Esophagus (tissue), 2 donors: Measurements from ENCODE around the gene GIMAP6. TPM values are rescaled to one million over a fixed set of nuclear protein-coding genes. Genes with fewer than 3 reads are reported as not detected.
"Not testable (repeated sequence)": the region's sequence is repeated elsewhere in the genome, so short reads cannot be mapped to it uniquely, and the experiment has no call there.

ENCODE experiments used
- H3K27ac ChIP-seq, 2 donors: one replicate each; pipeline ENCODE4 v1.5.1; 2013; ENCODE audit warnings: low read depth in 2 of 2, mild to moderate bottlenecking in 2 of 2, inconsistent platforms in 1 of 2, low read length in 1 of 2, moderate library complexity in 1 of 2
- H3K27me3 ChIP-seq, 2 donors: one replicate each; pipeline ENCODE4 v1.6.1; 2013; ENCODE audit warnings: low read length in 2 of 2, control low read depth in 1 of 2, mild to moderate bottlenecking in 1 of 2; ENCODE audit not compliant: insufficient read depth in 2 of 2, control insufficient read depth in 1 of 2
- H3K36me3 ChIP-seq, 2 donors: one replicate each; pipeline ENCODE4 v1.6.1; 2013; ENCODE audit warnings: low read length in 1 of 2; ENCODE audit not compliant: control insufficient read depth in 2 of 2, insufficient read depth in 2 of 2
- H3K4me1 ChIP-seq, 2 donors: one replicate each; pipeline ENCODE4 v1.6.1; 2013; ENCODE audit warnings: low read length in 1 of 2; ENCODE audit not compliant: control insufficient read depth in 2 of 2, insufficient read depth in 2 of 2
- H3K4me3 ChIP-seq, 2 donors: one replicate each; pipeline ENCODE4 v1.5.1; 2013; ENCODE audit warnings: low read length in 2 of 2, mild to moderate bottlenecking in 2 of 2, low read depth in 1 of 2, moderate library complexity in 1 of 2
- H3K9me3 ChIP-seq, 2 donors: one replicate each; pipeline ENCODE4 v1.6.1; 2013; ENCODE audit warnings: mild to moderate bottlenecking in 2 of 2, low read depth in 1 of 2, low read length in 1 of 2, moderate library complexity in 1 of 2; ENCODE audit not compliant: control insufficient read depth in 2 of 2, insufficient read depth in 1 of 2
- WGBS, 2 donors: extraction: QIAGEN DNeasy Blood & Tissue Kit; methylation state at CpG; one replicate each; pipeline ENCODE4 v1.1.7; 2013; 5-methylcytosine and 5-hydroxymethylcytosine counted together
- polyA plus RNA-seq, 2 donors: library from polyadenylated mRNA; stranded (reverse); fragments of 200-250 nt; gene quantifications; one replicate each; pipeline ENCODE4 v1.2.3, GENCODE V29; 2013
- donor health status: healthy with polysubstance abuse.
- donor health status: Bipolar disorder and iron deficiency.

The GIMAP6 gene
- 1 to 10 TPM; 2.7 to 2.8 TPM for polyA plus RNA-seq

- Histone ChIP-seq H3K4me1 (peaks cover 0 to 3% of the 10 kb centered on the region in 2 donors), H3K36me3 (peaks cover 0 to 4% of the 10 kb centered on the region in 2 donors), H3K4me3 (peak within 1 kb of the TSS; percentile 30 to 33), H3K9me3 (peaks cover 0 to 3% of the 10 kb centered on the region in 2 donors), H3K27me3 (no peaks in the 10 kb centered on the region), H3K27ac (peak within 1 kb of the TSS; percentile 65 to 69)
- WGBS, 2 donors: 56 to 60% methylated on average over 9 of the region's 9 CpGs
Observed at GRCh38 chr7:150631866-150632864, at the start of gene GIMAP6. GIMAP6 (minus strand) TSS chr7:150632385; CDS start chr7:150630142, 2,243 bp downstream.

- not testable (repeated sequence) for H3K4me3 ChIP-seq, H3K36me3 ChIP-seq, H3K27ac ChIP-seq, H3K4me1 ChIP-seq, H3K27me3 ChIP-seq, H3K9me3 ChIP-seq
- WGBS, 2 donors: 71 to 81% methylated on average over 1 to 2 of the region's 2 CpGs
Observed at GRCh38 chr7:150680364-150680763, 48.2 kb upstream of the GIMAP6 start.

GRCh38 chr7:150678601-150679000, 46.4 kb upstream of the GIMAP6 start:
- H3K27me3 ChIP-seq, H3K4me3 ChIP-seq, H3K36me3 ChIP-seq, H3K9me3 ChIP-seq, H3K27ac ChIP-seq, H3K4me1 ChIP-seq: not testable (repeated sequence)
- WGBS, 2 donors: 73 to 77% methylated on average over 11 of the region's 11 CpGs

GRCh38 chr7:150676854-150677253, 44.7 kb upstream of the GIMAP6 start:
- not testable (repeated sequence) for H3K36me3 ChIP-seq, H3K9me3 ChIP-seq, H3K27ac ChIP-seq, H3K4me1 ChIP-seq, H3K4me3 ChIP-seq, H3K27me3 ChIP-seq
- 44 to 49% methylated on average over 3 of the region's 3 CpGs for WGBS, 2 donors

- not testable (repeated sequence) for H3K4me1 ChIP-seq, H3K9me3 ChIP-seq, H3K27ac ChIP-seq, H3K27me3 ChIP-seq, H3K36me3 ChIP-seq, H3K4me3 ChIP-seq
Observed at GRCh38 chr7:150676276-150676675, 44.1 kb upstream of the GIMAP6 start.

GRCh38 chr7:150675714-150676113, 43.5 kb upstream of the GIMAP6 start:
- H3K9me3 ChIP-seq: no peaks in the 10 kb centered on the region
- H3K27me3 ChIP-seq: no peaks in the 10 kb centered on the region
- H3K36me3 ChIP-seq: no peaks in the 10 kb centered on the region
- H3K4me3 ChIP-seq: no peak overlapping the region
- peak overlapping the region in 1 of 2 donors; percentile 47 for H3K27ac ChIP-seq
- 75 to 84% methylated on average over 2 of the region's 2 CpGs for WGBS, 2 donors
- H3K4me1 ChIP-seq: no peaks in the 10 kb centered on the region

- not testable (repeated sequence) for H3K27ac ChIP-seq, H3K36me3 ChIP-seq, H3K27me3 ChIP-seq, H3K9me3 ChIP-seq, H3K4me1 ChIP-seq, H3K4me3 ChIP-seq
- 90 to 92% methylated on average over 7 of the region's 7 CpGs for WGBS, 2 donors
Observed at GRCh38 chr7:150671798-150672585, 39.8 kb upstream of the GIMAP6 start.

- H3K27ac ChIP-seq: no peak overlapping the region
- no peaks in the 10 kb centered on the region for H3K27me3 ChIP-seq
- H3K36me3 ChIP-seq: no peaks in the 10 kb centered on the region
- no peaks in the 10 kb centered on the region for H3K4me1 ChIP-seq
- no peaks in the 10 kb centered on the region for H3K9me3 ChIP-seq
- no peak overlapping the region for H3K4me3 ChIP-seq
Observed at GRCh38 chr7:150668977-150669376, 36.8 kb upstream of the GIMAP6 start.

GRCh38 chr7:150668472-150668911, 36.3 kb upstream of the GIMAP6 start:
- H3K27ac ChIP-seq: no peak overlapping the region
- no peak overlapping the region for H3K4me3 ChIP-seq
- H3K36me3 ChIP-seq: no peaks in the 10 kb centered on the region
- 38 to 50% methylated on average over 1 of the region's 1 CpG for WGBS, 2 donors
- H3K9me3 ChIP-seq: no peaks in the 10 kb centered on the region
- no peaks in the 10 kb centered on the region for H3K4me1 ChIP-seq
- H3K27me3 ChIP-seq: no peaks in the 10 kb centered on the region
